Lower lobe of right lung (tissue), 2 donors: ENCODE data around the gene BNC2. TPM values are rescaled to one million over a fixed set of nuclear protein-coding genes. Genes with fewer than 3 reads are reported as not detected.

Source experiments
- ATAC-seq, 2 donors: fragments of 200-7000 bp; cut with Tn5 transposase; one replicate each; pipeline ENCODE4 v1.9.1; 2020 to 2022; ENCODE audit warnings: mild to moderate bottlenecking in 2 of 2, moderate library complexity in 2 of 2
- DNase-seq: peaks from one replicate; pipeline ENCODE4 v3.0.0-alpha.2; 2020
- H3K27ac ChIP-seq: fragments of 200-600 bp; one replicate; pipeline ENCODE4 v1.8.0; 2022
- H3K27me3 ChIP-seq: fragments of 200-600 bp; one replicate; pipeline ENCODE4 v1.8.0; 2022; ENCODE audit warnings: low read depth
- H3K36me3 ChIP-seq: fragments of 200-600 bp; one replicate; pipeline ENCODE4 v1.8.0; 2022; ENCODE audit warnings: mild to moderate bottlenecking
- H3K4me1 ChIP-seq: fragments of 200-600 bp; one replicate; pipeline ENCODE4 v1.8.0; 2022
- H3K4me3 ChIP-seq: fragments of 200-600 bp; one replicate; pipeline ENCODE4 v1.8.0; 2022; ENCODE audit warnings: mild to moderate bottlenecking
- H3K9me3 ChIP-seq: fragments of 200-600 bp; one replicate; pipeline ENCODE4 v1.8.0; 2022
- intact Hi-C: fragments of 100-400 bp; cut with DNase I; formaldehyde crosslinking; loops from one replicate; pipeline ENCODE4 v1.11.0; 2022
- total RNA-seq: library from RNA; stranded (reverse); fragmentation: NEBNext Ultra II Directional; extraction: Animal tissue kit (Norgen Biotek cat#: 25700); gene quantifications from one replicate; pipeline ENCODE4 v1.2.1, GENCODE V29; 2021
- TF ChIP-seq, protein P1 (sequence below): fragments of 200-600 bp; IDR thresholded peaks from one replicate; pipeline ENCODE4 v1.8.0; 2022; ENCODE audit warnings: antibody characterized with exemption, mild to moderate bottlenecking
- donor health status: DM: no; HTN: yes; CAD: no; lungs with severe emphysema.

Gene BNC2
- total RNA-seq, 1 donor from 2014 or later: 15.0 TPM

DNA sequence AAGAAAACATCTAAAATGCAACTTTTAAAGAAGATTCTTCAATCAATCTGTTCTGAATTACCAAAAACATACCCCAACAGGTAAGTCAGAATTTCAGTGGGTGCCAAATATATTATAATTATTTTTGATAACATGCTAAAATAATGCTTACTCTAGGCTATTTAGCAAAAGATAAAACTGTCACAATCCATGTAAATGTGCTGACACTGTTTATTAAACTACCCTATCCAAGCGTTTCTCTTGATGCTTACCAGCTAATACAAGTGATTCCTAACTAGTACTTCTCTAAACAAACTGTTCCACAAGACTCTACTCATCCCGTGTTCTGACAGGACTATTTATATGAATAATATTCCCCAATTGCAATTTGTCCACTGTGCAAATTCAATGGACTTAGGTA is 236.7 kb downstream of the BNC2 start:
- no peak overlapping the region for H3K27ac ChIP-seq
- ATAC-seq (no peak), DNase-seq (no peak)
- no peaks in the 10 kb centered on the region for H3K36me3 ChIP-seq
- H3K27me3 ChIP-seq: no peaks in the 10 kb centered on the region
- TF ChIP-seq, protein P1, sequence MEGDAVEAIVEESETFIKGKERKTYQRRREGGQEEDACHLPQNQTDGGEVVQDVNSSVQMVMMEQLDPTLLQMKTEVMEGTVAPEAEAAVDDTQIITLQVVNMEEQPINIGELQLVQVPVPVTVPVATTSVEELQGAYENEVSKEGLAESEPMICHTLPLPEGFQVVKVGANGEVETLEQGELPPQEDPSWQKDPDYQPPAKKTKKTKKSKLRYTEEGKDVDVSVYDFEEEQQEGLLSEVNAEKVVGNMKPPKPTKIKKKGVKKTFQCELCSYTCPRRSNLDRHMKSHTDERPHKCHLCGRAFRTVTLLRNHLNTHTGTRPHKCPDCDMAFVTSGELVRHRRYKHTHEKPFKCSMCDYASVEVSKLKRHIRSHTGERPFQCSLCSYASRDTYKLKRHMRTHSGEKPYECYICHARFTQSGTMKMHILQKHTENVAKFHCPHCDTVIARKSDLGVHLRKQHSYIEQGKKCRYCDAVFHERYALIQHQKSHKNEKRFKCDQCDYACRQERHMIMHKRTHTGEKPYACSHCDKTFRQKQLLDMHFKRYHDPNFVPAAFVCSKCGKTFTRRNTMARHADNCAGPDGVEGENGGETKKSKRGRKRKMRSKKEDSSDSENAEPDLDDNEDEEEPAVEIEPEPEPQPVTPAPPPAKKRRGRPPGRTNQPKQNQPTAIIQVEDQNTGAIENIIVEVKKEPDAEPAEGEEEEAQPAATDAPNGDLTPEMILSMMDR: no peak
- no peaks in the 10 kb centered on the region for H3K4me1 ChIP-seq
- H3K9me3 ChIP-seq: no peaks in the 10 kb centered on the region
- H3K4me3 ChIP-seq: no peak overlapping the region
- intact Hi-C loops: no loop called here

DNA sequence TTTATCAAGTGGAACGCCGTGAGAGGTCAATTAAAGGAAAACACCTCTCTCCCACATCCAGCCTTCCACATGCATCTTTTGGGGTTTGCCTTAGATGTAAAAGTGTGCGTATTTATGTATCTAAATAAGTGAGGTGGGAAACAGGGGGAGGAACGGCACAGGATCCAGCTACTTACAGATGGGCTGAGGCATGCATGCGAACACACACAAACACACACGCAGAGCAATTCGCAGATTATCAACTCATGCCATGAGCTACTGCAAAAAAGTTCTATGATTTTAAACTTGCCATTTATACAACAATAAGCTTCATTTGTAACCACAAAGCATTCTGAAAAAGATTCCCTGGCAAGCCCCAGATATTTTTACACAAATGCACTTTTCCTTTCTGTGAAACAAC is 242.1 kb downstream of the BNC2 start:
- H3K36me3 ChIP-seq: no peaks in the 10 kb centered on the region
- H3K27ac ChIP-seq: no peak overlapping the region
- H3K4me3 ChIP-seq: no peak overlapping the region
- TF ChIP-seq, protein P1: no peak
- H3K4me1 ChIP-seq: peaks cover 21% of the 10 kb centered on the region
- DNase-seq: no peak
- intact Hi-C loops: no loop called here
- H3K27me3 ChIP-seq: no peaks in the 10 kb centered on the region
- ATAC-seq: no peak
- H3K9me3 ChIP-seq: no peaks in the 10 kb centered on the region

DNA sequence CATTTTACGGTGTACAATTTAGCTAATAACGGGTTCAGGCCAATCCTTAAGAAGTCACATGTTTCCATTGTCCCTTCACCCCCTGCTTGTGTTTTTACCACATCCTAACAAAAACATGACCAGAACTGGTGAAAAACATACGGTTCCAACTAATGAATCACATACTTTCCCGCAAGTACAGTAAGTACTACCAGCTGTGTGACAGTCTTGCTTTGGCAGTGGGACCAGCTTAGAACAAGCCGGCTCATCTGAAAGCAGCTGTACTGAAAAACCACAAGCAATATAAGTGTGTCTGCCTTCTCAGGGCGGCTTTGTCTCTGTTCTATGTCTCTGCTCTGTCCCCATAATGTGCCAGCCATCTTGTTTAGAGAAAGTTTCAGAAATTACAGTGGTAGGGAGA is 242.5 kb downstream of the BNC2 start:
- H3K4me3 ChIP-seq: no peak overlapping the region
- no peak for DNase-seq
- TF ChIP-seq, protein P1: no peak
- no peaks in the 10 kb centered on the region for H3K36me3 ChIP-seq
- H3K27me3 ChIP-seq: no peaks in the 10 kb centered on the region
- ATAC-seq: peak; percentile 45 to 66
- no peak overlapping the region for H3K27ac ChIP-seq
- intact Hi-C loops: no loop called here
- no peaks in the 10 kb centered on the region for H3K9me3 ChIP-seq
- H3K4me1 ChIP-seq: peaks cover 21% of the 10 kb centered on the region

DNA sequence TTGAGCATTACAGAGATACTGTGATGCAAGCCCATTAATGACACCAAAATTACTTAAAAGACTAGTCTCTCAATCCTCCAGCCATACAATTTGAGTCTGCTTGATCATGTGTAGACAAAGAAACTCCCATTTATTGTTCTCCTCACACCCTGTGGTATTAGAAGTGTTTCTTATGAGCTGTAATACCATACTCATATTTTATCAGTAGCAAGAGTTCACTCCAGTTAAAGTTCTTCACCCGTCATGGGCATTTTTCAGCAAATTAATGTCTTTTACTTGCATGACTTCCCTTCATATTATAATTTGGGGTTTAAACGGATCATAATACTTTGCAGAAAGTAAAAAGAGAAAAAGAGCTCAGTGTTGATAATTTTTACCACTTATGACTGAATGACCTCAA is 242.9 kb downstream of the BNC2 start:
- intact Hi-C loops: no loop called here
- peaks cover 21% of the 10 kb centered on the region for H3K4me1 ChIP-seq

DNA sequence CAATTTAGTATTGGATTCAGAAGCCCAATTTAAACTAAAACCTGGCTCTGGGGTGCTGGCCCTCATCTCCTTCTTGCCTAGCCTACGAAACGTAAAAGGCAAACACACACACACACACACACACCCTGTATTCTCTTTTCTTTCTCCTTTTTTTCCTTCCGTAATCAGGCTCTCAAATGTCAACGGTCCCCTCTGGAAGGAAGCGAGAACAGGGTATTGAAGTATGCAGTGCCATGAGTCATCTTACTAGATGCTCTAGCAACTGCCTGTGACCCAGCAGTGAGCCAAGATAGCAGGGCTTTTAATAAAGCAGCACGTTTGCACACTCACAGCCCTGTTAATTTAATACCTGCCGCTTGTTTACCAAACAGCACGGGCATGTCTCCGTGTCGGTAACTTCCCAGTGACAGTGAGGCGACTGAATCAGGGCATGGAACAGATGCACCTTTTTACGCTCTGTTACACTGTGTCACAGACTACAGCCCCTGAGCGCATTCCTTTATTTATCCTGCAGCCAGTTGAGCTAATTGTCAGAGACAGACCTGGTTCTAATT is 243.8 kb downstream of the BNC2 start:
- ATAC-seq: peak; percentile 58 to 91
- no peaks in the 10 kb centered on the region for H3K27me3 ChIP-seq
- intact Hi-C loops: no loop called here
- TF ChIP-seq, protein P1: no peak
- peaks cover 21% of the 10 kb centered on the region for H3K4me1 ChIP-seq
- H3K36me3 ChIP-seq: no peaks in the 10 kb centered on the region
- DNase-seq: no peak
- H3K9me3 ChIP-seq: no peaks in the 10 kb centered on the region
- H3K4me3 ChIP-seq: no peak overlapping the region
- no peak overlapping the region for H3K27ac ChIP-seq

More for the DNA sequence above, 242.9 kb downstream of the BNC2 start:
- no peaks in the 10 kb centered on the region for H3K36me3 ChIP-seq
- no peak for ATAC-seq
- no peaks in the 10 kb centered on the region for H3K27me3 ChIP-seq
- TF ChIP-seq, protein P1: no peak
- H3K4me3 ChIP-seq: no peak overlapping the region
- no peak overlapping the region for H3K27ac ChIP-seq
- no peaks in the 10 kb centered on the region for H3K9me3 ChIP-seq
- no peak for DNase-seq
